Measurements from ENCODE around the gene C21orf58.

The C21orf58 gene

DNA sequence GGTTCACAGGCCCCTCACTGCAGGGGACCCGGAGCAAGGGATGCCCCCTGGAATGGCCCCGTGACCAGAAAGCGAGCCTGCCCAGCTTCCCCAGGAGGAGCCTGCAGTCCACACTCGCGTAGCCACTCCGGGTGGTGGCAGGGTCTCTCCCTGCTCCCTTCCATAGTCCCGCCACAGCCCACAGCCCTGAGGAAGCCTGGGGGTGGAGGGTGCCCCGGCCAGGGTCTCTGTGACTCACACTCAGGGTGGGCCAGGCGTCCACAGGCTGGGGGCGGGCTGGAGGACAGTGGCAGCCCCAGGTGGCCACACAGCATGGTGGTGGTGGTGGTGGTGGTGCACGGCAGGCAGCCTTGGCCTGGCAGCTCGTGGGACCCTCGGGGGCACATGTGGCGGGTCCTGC lies 21.9 kb downstream of the C21orf58 start:
- Mint-ChIP-seq H3K36me3 (ENCODE audit: low read depth) (peaks cover 32% of the 10 kb centered on the region), H3K27me3 (no peaks in the 10 kb centered on the region), H3K9me3 (no peaks in the 10 kb centered on the region), H3K4me3 (no peak overlapping the region), H3K4me1 (ENCODE audit: low read depth) (peaks cover 5% of the 10 kb centered on the region), H3K27ac (no peak overlapping the region)

DNA sequence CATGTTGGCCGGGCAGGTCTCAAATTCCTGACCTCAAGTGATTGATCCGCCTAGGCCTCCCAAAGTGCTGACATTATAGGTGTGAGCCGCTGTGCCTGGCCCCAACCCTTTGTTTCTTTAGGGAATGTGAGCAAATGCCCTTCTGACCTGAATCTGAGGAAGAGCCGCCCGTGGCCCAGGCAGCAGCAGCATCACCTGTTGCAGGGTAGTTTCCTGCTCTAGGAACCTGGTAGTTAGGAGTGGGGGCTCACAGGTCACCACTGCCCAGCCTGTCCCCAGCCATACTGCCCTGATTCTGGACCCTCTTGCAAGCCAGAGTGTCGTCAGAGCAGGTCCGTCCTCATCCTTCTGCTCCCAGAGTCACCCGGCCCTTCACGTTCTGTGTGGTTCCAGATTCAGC lies 24.5 kb downstream of the C21orf58 start:
- H3K27me3 Mint-ChIP-seq: no peaks in the 10 kb centered on the region
- peaks cover 23% of the 10 kb centered on the region for H3K4me1 Mint-ChIP-seq (ENCODE audit: low read depth)
- H3K9me3 Mint-ChIP-seq: no peaks in the 10 kb centered on the region
- no peak overlapping the region for H3K4me3 Mint-ChIP-seq
- no peak overlapping the region for H3K27ac Mint-ChIP-seq
- H3K36me3 Mint-ChIP-seq (ENCODE audit: low read depth): peaks cover 23% of the 10 kb centered on the region

DNA sequence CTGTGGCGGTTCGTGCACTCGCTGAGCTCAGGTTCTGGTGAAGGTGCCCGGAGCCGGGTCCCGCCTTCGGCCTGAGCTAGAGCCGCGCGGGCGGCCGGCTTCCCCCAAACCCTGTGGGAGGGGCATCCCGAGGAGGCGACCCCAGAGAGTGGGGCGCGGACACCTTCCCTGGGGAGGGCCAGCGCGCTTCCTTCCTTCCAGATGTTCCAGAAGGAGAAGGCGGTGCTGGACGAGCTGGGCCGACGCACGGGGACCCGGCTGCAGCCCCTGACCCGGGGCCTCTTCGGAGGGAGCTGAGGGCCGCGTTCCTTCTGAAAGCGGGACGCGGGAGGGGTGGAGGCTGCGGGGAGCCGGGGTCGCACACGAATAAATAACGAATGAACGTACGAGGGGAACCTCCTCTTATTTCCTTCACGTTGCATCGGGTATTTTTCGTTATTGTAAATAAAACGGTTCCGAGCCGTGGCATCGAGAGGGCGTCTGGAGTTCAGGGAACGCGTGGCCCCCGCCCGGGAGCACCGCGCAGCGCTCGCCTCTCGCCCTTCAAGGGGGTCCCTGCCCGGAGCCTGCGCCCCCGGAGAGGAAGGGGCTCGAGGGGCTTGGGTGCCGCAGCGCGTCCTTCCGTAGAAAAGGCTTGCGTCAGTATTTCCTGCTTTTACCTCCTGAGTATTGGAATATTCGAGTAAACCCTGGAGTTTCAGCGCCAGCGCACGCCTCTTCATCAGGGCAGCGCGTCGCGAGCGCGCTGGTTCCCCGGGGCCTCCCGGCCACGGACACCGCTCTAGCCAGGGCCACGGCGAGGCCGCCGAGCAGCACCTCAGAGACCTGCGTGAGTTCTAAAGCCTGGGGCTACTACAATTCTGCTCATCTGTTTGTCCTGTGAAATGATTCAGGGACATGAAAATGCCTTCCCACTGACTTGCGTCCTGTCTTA lies 26.1 kb downstream of the C21orf58 start:
- Mint-ChIP-seq H3K27ac (peak overlapping the region; percentile 36), H3K9me3 (no peaks in the 10 kb centered on the region), H3K27me3 (no peaks in the 10 kb centered on the region), H3K4me1 (ENCODE audit: low read depth) (peaks cover 23% of the 10 kb centered on the region), H3K4me3 (peak overlapping the region; percentile 60), H3K36me3 (ENCODE audit: low read depth) (peaks cover 18% of the 10 kb centered on the region)

GRCh38 chr21:46295996-46296752 lies 27.5 kb downstream of the C21orf58 start:
- peak overlapping the region; percentile 43 for H3K4me3 Mint-ChIP-seq
- H3K36me3 Mint-ChIP-seq (ENCODE audit: low read depth): peaks cover 25% of the 10 kb centered on the region
- H3K27me3 Mint-ChIP-seq: no peaks in the 10 kb centered on the region
- H3K9me3 Mint-ChIP-seq: no peaks in the 10 kb centered on the region
- peak overlapping the region; percentile 65 for H3K27ac Mint-ChIP-seq
- peaks cover 23% of the 10 kb centered on the region for H3K4me1 Mint-ChIP-seq (ENCODE audit: low read depth)

DNA sequence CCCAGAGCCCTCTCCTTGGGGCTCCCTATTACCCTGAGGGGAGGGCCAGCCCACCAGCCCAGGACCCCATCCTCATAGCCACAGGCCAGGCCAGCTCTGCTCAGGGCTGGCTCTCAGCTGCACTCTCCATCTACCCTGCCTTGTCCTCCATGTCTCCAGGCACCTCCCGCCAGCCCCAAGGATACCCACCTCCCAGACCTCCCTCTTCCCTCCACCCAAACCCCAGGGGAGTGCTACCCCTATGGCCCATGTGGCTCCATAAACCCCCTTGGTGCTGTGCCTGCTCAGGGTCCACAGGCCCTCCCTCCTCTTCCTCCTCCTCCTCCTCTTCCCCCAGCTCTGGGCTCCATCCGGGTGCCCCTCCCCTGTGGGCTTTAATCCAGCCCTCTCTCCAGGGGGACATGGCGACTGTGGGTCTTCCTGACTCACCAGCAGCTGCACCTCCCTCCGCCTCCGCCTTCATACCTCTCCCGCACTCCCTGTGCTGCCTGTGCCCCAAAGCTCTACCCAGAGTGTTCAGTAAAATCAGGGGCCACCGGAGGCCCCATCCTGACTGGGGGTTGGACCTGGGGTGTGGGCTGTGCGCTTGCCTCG lies 28.4 kb downstream of the C21orf58 start:
- Mint-ChIP-seq H3K27ac (peak overlapping the region; percentile 36), H3K4me3 (no peak overlapping the region), H3K4me1 (ENCODE audit: low read depth) (peaks cover 25% of the 10 kb centered on the region), H3K9me3 (no peaks in the 10 kb centered on the region), H3K27me3 (no peaks in the 10 kb centered on the region), H3K36me3 (ENCODE audit: low read depth) (peaks cover 20% of the 10 kb centered on the region)

DNA sequence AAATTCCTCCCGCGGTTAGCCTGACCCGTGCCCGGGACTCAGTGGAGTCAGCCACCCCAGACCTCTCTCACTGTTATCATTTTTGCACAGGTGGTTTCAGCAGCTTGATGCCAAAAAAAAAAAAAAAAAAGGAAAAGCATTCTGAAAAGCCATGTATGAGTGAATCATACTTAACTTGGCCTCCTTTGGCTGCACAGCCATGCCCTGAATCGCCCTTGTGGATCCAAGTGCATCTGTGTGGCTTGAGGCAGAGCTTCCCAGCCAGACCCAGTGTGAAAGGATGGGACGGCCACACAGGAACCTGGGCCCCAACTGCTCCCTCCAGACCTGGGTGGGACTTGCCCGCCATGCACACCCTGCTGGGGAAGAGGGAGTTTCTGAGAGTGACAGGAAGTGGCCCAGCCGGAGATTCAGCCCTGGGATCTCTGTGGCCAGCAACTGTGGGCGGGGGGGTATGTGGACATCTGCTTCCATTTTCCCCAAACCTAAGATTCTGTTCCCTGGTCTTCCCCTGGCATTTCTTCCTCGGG lies 29.0 kb downstream of the C21orf58 start:
- Mint-ChIP-seq H3K9me3 (no peaks in the 10 kb centered on the region), H3K36me3 (ENCODE audit: low read depth) (peaks cover 25% of the 10 kb centered on the region), H3K4me1 (ENCODE audit: low read depth) (peaks cover 29% of the 10 kb centered on the region), H3K27ac (no peak overlapping the region), H3K27me3 (no peaks in the 10 kb centered on the region), H3K4me3 (no peak overlapping the region)

GRCh38 chr21:46291561-46291960 lies 32.1 kb downstream of the C21orf58 start:
- peaks cover 39% of the 10 kb centered on the region for H3K4me1 Mint-ChIP-seq (ENCODE audit: low read depth)
- no peaks in the 10 kb centered on the region for H3K27me3 Mint-ChIP-seq
- no peaks in the 10 kb centered on the region for H3K9me3 Mint-ChIP-seq
- no peak overlapping the region for H3K27ac Mint-ChIP-seq
- H3K4me3 Mint-ChIP-seq: no peak overlapping the region
- H3K36me3 Mint-ChIP-seq (ENCODE audit: low read depth): peaks cover 32% of the 10 kb centered on the region

DNA sequence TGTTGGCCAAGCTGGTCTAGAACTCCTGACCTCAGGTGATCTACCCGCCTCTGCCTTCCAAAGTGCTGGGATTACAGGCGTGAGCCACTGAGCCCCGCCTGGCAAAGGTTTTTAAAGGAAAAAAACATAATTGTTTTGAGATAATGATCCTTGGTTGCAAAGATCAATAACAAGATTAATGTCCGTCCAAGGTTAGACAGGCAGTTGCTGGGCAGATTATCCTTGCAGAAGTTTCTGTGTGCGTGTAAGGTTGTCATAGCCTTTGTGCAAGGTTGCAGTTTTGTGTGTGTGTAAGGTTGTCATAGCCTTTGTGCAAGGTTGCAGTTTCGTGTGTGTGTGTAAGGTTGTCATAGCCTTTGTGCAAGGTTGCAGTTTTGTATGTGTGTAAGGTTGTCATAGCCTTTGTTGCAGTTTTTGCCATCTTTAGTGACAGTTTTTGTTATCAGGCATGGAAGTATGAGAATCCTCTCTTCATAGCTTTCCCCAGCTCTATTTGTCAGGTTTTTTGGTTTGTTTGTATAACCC lies 34.0 kb downstream of the C21orf58 start:
- H3K4me1 Mint-ChIP-seq (ENCODE audit: low read depth): peaks cover 35% of the 10 kb centered on the region
- H3K36me3 Mint-ChIP-seq (ENCODE audit: low read depth): peaks cover 33% of the 10 kb centered on the region
- no peak overlapping the region for H3K27ac Mint-ChIP-seq
- no peaks in the 10 kb centered on the region for H3K9me3 Mint-ChIP-seq
- no peaks in the 10 kb centered on the region for H3K27me3 Mint-ChIP-seq
- H3K4me3 Mint-ChIP-seq: no peak overlapping the region

- Mint-ChIP-seq H3K9me3 (no peaks in the 10 kb centered on the region), H3K36me3 (ENCODE audit: low read depth) (peaks cover 51% of the 10 kb centered on the region), H3K4me3 (no peak overlapping the region), H3K4me1 (ENCODE audit: low read depth) (peaks cover 51% of the 10 kb centered on the region), H3K27me3 (no peaks in the 10 kb centered on the region), H3K27ac (no peak overlapping the region)
Measured at GRCh38 chr21:46287541-46287940, 36.1 kb downstream of the C21orf58 start.

GRCh38 chr21:46286648-46287002 lies 37.0 kb downstream of the C21orf58 start:
- Mint-ChIP-seq H3K4me1 (ENCODE audit: low read depth) (peaks cover 58% of the 10 kb centered on the region), H3K4me3 (peak overlapping the region; percentile 95), H3K27me3 (no peaks in the 10 kb centered on the region), H3K36me3 (ENCODE audit: low read depth) (peaks cover 50% of the 10 kb centered on the region), H3K27ac (peak overlapping the region; percentile 96), H3K9me3 (no peaks in the 10 kb centered on the region)

GRCh38 chr21:46285761-46286647 lies 37.7 kb downstream of the C21orf58 start, which contains the start of gene YBEY:
Gene YBEY, plus strand, starts transcription at chr21:46286342. Its CDS starts 572 bp downstream, at chr21:46286914.
- H3K36me3 Mint-ChIP-seq (ENCODE audit: low read depth): peaks cover 48% of the 10 kb centered on the region
- peak within 1 kb of the TSS; percentile 96 for H3K27ac Mint-ChIP-seq
- H3K9me3 Mint-ChIP-seq: no peaks in the 10 kb centered on the region
- H3K27me3 Mint-ChIP-seq: no peaks in the 10 kb centered on the region
- H3K4me1 Mint-ChIP-seq (ENCODE audit: low read depth): peaks cover 63% of the 10 kb centered on the region
- H3K4me3 Mint-ChIP-seq: peak within 1 kb of the TSS; percentile 95

- Mint-ChIP-seq H3K27ac (peak within 1 kb of the TSS; percentile 96), H3K27me3 (no peaks in the 10 kb centered on the region), H3K9me3 (no peaks in the 10 kb centered on the region), H3K36me3 (ENCODE audit: low read depth) (peaks cover 56% of the 10 kb centered on the region), H3K4me3 (peak within 1 kb of the TSS; percentile 95), H3K4me1 (ENCODE audit: low read depth) (peaks cover 65% of the 10 kb centered on the region)
Measured at GRCh38 chr21:46285206-46285661, 38.4 kb downstream of the C21orf58 start, which contains the start of gene MCM3AP. Gene MCM3AP, minus strand, starts transcription at chr21:46285611. Its CDS starts 325 bp downstream, at chr21:46285286.

GRCh38 chr21:46284733-46285132 lies 38.9 kb downstream of the C21orf58 start:
- Mint-ChIP-seq H3K27me3 (no peaks in the 10 kb centered on the region), H3K27ac (peak overlapping the region; percentile 91), H3K4me1 (ENCODE audit: low read depth) (peaks cover 62% of the 10 kb centered on the region), H3K36me3 (ENCODE audit: low read depth) (peaks cover 56% of the 10 kb centered on the region), H3K4me3 (peak overlapping the region; percentile 95), H3K9me3 (no peaks in the 10 kb centered on the region)
